ENCODE data around the gene IFT25.

IFT25 gene

DNA sequence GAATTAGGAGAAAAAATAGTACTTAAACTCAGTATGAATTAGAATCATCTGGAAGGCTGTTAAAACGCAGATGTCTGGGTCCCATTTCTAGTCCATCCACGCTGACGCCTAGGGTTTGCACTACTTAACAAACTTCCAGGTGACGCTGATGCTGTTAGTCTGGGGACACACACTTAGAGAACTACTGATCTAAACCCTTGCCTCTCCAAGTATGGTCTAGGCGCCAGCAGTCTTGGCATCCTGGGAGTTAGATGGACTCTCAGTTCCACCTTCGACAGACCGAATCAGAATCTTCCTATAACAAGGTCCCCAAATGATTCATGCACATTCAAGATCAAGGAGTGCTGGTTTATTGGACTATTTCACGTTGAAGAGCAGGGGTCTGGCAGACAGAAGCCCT lies 40.0 kb downstream of the IFT25 start:
- no peak overlapping the region for H3K27ac ChIP-seq (ENCODE audit: extremely low read depth, low read depth, low read length)
- H3K4me3 ChIP-seq (ENCODE audit: low read depth, low read length), result no peak overlapping the region
- ChIA-PET CTCF (no interaction called here), POLR2A (no interaction called here)
- H3K36me3 ChIP-seq (ENCODE audit: control insufficient read depth in 2 of 2, insufficient read depth in 1 of 2, low read length in 2 of 2), result no peaks in the 10 kb centered on the region
- no peaks in the 10 kb centered on the region for H3K9me3 ChIP-seq (ENCODE audit: control insufficient read depth, insufficient read depth, low read depth, low read length)
- TF ChIP-seq ZNF433 (tag by site-specific recombination; IDR thresholded peaks at IDR 0.05; ENCODE audit: low read depth), result no peak
- no peak for TF ChIP-seq ZNF777 (tag by site-specific recombination; IDR thresholded peaks at IDR 0.05; ENCODE audit: borderline replicate concordance)
- TF ChIP-seq, protein P1, sequence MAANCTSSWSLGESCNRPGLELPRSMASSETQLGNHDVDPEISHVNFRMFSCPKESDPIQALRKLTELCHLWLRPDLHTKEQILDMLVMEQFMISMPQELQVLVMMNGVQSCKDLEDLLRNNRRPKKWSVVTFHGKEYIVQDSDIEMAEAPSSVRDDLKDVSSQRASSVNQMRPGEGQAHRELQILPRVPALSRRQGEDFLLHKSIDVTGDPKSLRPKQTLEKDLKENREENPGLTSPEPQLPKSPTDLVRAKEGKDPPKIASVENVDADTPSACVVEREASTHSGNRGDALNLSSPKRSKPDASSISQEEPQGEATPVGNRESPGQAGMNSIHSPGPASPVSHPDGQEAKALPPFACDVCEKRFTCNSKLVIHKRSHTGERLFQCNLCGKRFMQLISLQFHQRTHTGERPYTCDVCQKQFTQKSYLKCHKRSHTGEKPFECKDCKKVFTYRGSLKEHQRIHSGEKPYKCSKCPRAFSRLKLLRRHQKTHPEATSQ (tag by site-specific recombination; IDR thresholded peaks at IDR 0.05), result no peak
- no peak for TF ChIP-seq ZNF112 (tag by site-specific recombination; IDR thresholded peaks at IDR 0.05)
- no peaks in the 10 kb centered on the region for H3K4me1 ChIP-seq (ENCODE audit: control insufficient read depth, insufficient read depth, low read length)

DNA sequence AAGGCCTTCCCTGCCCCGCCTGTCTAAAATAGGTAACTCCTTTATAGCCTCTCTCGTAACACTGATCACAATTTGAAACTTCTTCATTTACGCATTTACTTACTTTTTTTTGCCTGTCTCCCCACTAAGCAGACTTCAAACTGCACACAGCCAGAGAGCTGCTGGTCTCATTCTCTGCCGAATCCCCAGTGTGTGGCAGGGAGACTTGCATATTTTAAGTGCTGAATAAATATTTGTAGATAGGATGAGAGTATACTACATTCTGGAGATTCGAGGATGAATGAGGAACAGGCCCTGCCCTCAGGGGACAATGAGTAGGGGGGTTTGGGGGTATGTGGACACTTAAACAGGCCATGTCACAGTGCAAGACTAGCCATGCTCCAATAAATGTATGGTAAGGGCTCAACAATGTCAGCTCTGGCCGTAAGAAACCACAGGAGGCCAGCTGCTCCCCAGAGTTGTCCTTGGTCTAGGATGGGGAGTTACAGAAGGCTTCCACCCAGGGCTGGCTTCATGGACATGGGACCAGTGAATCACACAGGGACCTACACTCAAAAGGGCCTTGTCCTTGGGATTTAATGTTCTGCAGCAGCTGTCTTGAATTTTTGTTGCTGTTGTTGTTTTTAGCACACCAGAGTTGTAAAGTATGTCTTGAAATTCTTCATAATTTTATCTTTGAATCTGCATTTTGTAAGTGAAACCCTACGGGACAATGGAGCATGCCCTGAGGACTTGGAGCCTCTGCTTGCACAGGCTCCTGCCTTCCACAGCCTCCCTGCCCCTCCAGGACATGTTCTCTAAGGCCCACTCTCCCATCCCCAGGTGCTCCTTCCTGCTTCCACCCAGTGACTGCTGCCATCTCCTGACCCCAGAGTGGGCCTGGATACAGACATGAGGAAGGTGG lies 43.0 kb downstream of the IFT25 start:
- TF ChIP-seq ZNF140 (tag by site-specific recombination; IDR thresholded peaks at IDR 0.05), result no peak
- TF ChIP-seq, protein P2, sequence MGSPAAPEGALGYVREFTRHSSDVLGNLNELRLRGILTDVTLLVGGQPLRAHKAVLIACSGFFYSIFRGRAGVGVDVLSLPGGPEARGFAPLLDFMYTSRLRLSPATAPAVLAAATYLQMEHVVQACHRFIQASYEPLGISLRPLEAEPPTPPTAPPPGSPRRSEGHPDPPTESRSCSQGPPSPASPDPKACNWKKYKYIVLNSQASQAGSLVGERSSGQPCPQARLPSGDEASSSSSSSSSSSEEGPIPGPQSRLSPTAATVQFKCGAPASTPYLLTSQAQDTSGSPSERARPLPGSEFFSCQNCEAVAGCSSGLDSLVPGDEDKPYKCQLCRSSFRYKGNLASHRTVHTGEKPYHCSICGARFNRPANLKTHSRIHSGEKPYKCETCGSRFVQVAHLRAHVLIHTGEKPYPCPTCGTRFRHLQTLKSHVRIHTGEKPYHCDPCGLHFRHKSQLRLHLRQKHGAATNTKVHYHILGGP (tag by site-specific recombination; IDR thresholded peaks at IDR 0.05), result no peak
- no peak for TF ChIP-seq ZBTB7A (tag by site-specific recombination; IDR thresholded peaks at IDR 0.05; ENCODE audit: low read depth)
- TF ChIP-seq ZNF473 (tag by site-specific recombination; IDR thresholded peaks at IDR 0.05), result no peak
- TF ChIP-seq ZNF510 (tag by site-specific recombination; IDR thresholded peaks at IDR 0.05; ENCODE audit: insufficient replicate concordance), result no peak
- no peak for TF ChIP-seq ZNF132 (tag by site-specific recombination; IDR thresholded peaks at IDR 0.05; ENCODE audit: borderline replicate concordance)
- TF ChIP-seq, protein P3, sequence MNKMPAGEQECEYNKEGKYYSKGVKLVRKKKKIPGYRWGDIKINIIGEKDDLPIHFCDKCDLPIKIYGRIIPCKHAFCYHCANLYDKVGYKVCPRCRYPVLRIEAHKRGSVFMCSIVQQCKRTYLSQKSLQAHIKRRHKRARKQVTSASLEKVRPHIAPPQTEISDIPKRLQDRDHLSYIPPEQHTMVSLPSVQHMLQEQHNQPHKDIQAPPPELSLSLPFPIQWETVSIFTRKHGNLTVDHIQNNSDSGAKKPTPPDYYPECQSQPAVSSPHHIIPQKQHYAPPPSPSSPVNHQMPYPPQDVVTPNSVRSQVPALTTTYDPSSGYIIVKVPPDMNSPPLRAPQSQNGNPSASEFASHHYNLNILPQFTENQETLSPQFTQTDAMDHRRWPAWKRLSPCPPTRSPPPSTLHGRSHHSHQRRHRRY (tag by site-specific recombination; IDR thresholded peaks at IDR 0.05), result no peak
- TF ChIP-seq BCL11B (tag by site-specific recombination; IDR thresholded peaks at IDR 0.05; ENCODE audit: low read depth), result no peak
- no peak for TF ChIP-seq SETDB1 (IDR thresholded peaks at IDR 0.05; ENCODE audit: insufficient read length, low read length)
- TF ChIP-seq SALL2 (tag by site-specific recombination; IDR thresholded peaks at IDR 0.05; ENCODE audit: borderline replicate concordance), result no peak
- no peak for TF ChIP-seq ZFP69B (tag by site-specific recombination; IDR thresholded peaks at IDR 0.05)
- no peak for TF ChIP-seq ZNF792 (tag by site-specific recombination; IDR thresholded peaks at IDR 0.05)
- no peak for TF ChIP-seq RBAK (tag by site-specific recombination; IDR thresholded peaks at IDR 0.05)
- TF ChIP-seq ZNF335 (tag by site-specific recombination; conservative IDR thresholded peaks at IDR 0.05), result no peak
- no peak for TF ChIP-seq ZNF707 (tag by site-specific recombination; IDR thresholded peaks at IDR 0.05)
- TF ChIP-seq ZFHX2 (tag by site-specific recombination; conservative IDR thresholded peaks at IDR 0.05), result no peak
- no peak overlapping the region for H3K4me3 ChIP-seq (ENCODE audit: low read depth, low read length)
- ChIA-PET CTCF (no interaction called here), POLR2A (no interaction called here)
- H3K27ac ChIP-seq (ENCODE audit: extremely low read depth, low read depth, low read length), result no peak overlapping the region
- no peaks in the 10 kb centered on the region; the same call in 1 of the 2 replicates for H3K4me1 ChIP-seq (ENCODE audit: control insufficient read depth, insufficient read depth, low read length)
- no peaks in the 10 kb centered on the region for H3K36me3 ChIP-seq (ENCODE audit: control insufficient read depth in 2 of 2, insufficient read depth in 1 of 2, low read length in 2 of 2)
- H3K9me3 ChIP-seq (ENCODE audit: control insufficient read depth, insufficient read depth, low read depth, low read length), result no peaks in the 10 kb centered on the region

Data from HEK293 (cell line).